ENCODE measurements around the gene SPDYE5. TPM values are rescaled to one million over a fixed set of nuclear protein-coding genes. Genes with fewer than 3 reads are reported as not detected.

The SPDYE5 gene
- total RNA-seq, 1 donor from 2014 or later: not detected

- ATAC-seq: no peak
Observed at GRCh38 chr7:75537731-75538130, 45.6 kb downstream of the SPDYE5 start.

- ATAC-seq: no peak
Observed at GRCh38 chr7:75546237-75547015, 54.3 kb downstream of the SPDYE5 start.

Other genes starting within 250 kb of the SPDYE5 start
- 0.92 TPM for gene TRIM73, start 96.7 kb upstream of the SPDYE5 start, total RNA-seq
- gene POM121C, start 6.0 kb upstream of the SPDYE5 start, total RNA-seq: 30.6 TPM
- gene HIP1, start 246.6 kb downstream of the SPDYE5 start, total RNA-seq: 5.4 TPM

All from esophagus mucosa (tissue), 1 donor.